SU-DHL-6 (cell line): Measurements from ENCODE around the gene IFNB1.

Experiments used
- H2AFZ ChIP-seq: fragments of 200-600 bp; sonication (generic); 2 replicates; pipeline ENCODE4 v1.6.1; 2014; ENCODE audit warnings: low read depth, mild to moderate bottlenecking, moderate library complexity, mixed read lengths, antibody characterized with exemption, low read length; ENCODE audit not compliant: severe bottlenecking
- H3F3A ChIP-seq: fragments of 200-600 bp; shearing (Covaris generic); 2 replicates; pipeline ENCODE4 v1.6.0; 2016; ENCODE audit warnings: antibody characterized with exemption, mild to moderate bottlenecking; ENCODE audit not compliant: insufficient read depth
- H3K27ac ChIP-seq: fragments of 200-600 bp; sonication (generic); 2 replicates; pipeline ENCODE4 v1.5.1; 2016; ENCODE audit warnings: low read depth, mild to moderate bottlenecking, low read length, moderate library complexity, mixed read lengths
- H3K27me3 ChIP-seq: fragments of 200-600 bp; sonication (generic), shearing (Covaris generic); 2 replicates; pipeline ENCODE4 v1.6.0; 2014; ENCODE audit warnings: mild to moderate bottlenecking, low read length
- H3K36me3 ChIP-seq: fragments of 200-600 bp; sonication (generic); 2 replicates; pipeline ENCODE4 v1.6.1; 2014; ENCODE audit warnings: mild to moderate bottlenecking, low read length, mixed read lengths
- H3K4me2 ChIP-seq: fragments of 300-600, 200-600 bp; shearing (Covaris generic), sonication (generic); 2 replicates; pipeline ENCODE4 v1.6.0; 2014; ENCODE audit warnings: low read length, low read depth, mild to moderate bottlenecking; ENCODE audit not compliant: poor library complexity, severe bottlenecking
- H3K4me3 ChIP-seq: fragments of 200-600 bp; sonication (generic); 2 replicates; pipeline ENCODE4 v1.5.1; 2014; ENCODE audit warnings: antibody characterized with exemption, low read length, mild to moderate bottlenecking, mixed read lengths; ENCODE audit not compliant: insufficient read depth, poor library complexity, severe bottlenecking
- H3K79me2 ChIP-seq: fragments of 200-600 bp; sonication (generic); 2 replicates; pipeline ENCODE4 v1.6.1; 2014; ENCODE audit warnings: mild to moderate bottlenecking, low read length, moderate library complexity; ENCODE audit not compliant: insufficient read depth
- H3K9ac ChIP-seq: fragments of 200-600 bp; sonication (generic); 2 replicates; pipeline ENCODE4 v1.7.0; 2014; ENCODE audit warnings: mild to moderate bottlenecking, low read length
- H3K9me2 ChIP-seq: fragments of 200-600 bp; sonication (generic); replicated peaks from 2 replicates; pipeline ENCODE4 v1.6.1; 2014; ENCODE audit warnings: low read length; ENCODE audit not compliant: insufficient read depth
- H3K9me3 ChIP-seq: fragments of 200-600 bp; sonication (generic); 2 replicates; pipeline ENCODE4 v1.6.1; 2014; ENCODE audit warnings: low read length, mixed read lengths; ENCODE audit not compliant: insufficient read depth
- H4K20me1 ChIP-seq: fragments of 200-600 bp; sonication (generic); 2 replicates; pipeline ENCODE4 v1.6.1; 2014; ENCODE audit warnings: low read depth, mild to moderate bottlenecking, antibody characterized with exemption, low read length, moderate library complexity, mixed read lengths
- CTCF ChIP-seq: fragments of 200-600 bp; sonication (generic); IDR thresholded peaks from one replicate; pipeline ENCODE4 v1.5.1; 2017; ENCODE audit warnings: antibody characterized with exemption, mild to moderate bottlenecking, low read length, moderate library complexity; ENCODE audit not compliant: insufficient read depth, poor library complexity, severe bottlenecking
- EZH2phosphoT487 ChIP-seq: fragments of 200-600 bp; sonication (generic), shearing (Covaris generic); conservative IDR thresholded peaks from 2 replicates; pipeline ENCODE4 v1.6.1; 2018; ENCODE audit warnings: mild to moderate bottlenecking, antibody characterized with exemption, low read length, moderate library complexity, mixed read lengths

Gene IFNB1

GRCh38 chr9:21030389-21031035, 47.2 kb downstream of the IFNB1 start:
- TF ChIP-seq EZH2phosphoT487 (no peak), CTCF (no peak)
- no peak overlapping the region for H3K4me3 ChIP-seq
- H3K27me3 ChIP-seq: no peaks in the 10 kb centered on the region
- no peaks in the 10 kb centered on the region for H3K9me3 ChIP-seq
- H3K4me2 ChIP-seq: no peak overlapping the region
- no peaks in the 10 kb centered on the region for H3K36me3 ChIP-seq
- H4K20me1 ChIP-seq: no peaks in the 10 kb centered on the region
- H3K9ac ChIP-seq: no peak overlapping the region
- no peaks in the 10 kb centered on the region for H3F3A ChIP-seq
- H3K9me2 ChIP-seq: no peaks in the 10 kb centered on the region
- no peak overlapping the region for H3K27ac ChIP-seq
- H3K79me2 ChIP-seq: no peaks in the 10 kb centered on the region
- H2AFZ ChIP-seq: no peak overlapping the region

GRCh38 chr9:21029661-21030060, 48.1 kb downstream of the IFNB1 start:
- Histone ChIP-seq H3K27me3 (no peaks in the 10 kb centered on the region), H2AFZ (no peak overlapping the region), H3K4me2 (no peak overlapping the region), H3K27ac (no peak overlapping the region), H3K79me2 (no peaks in the 10 kb centered on the region), H3K4me3 (no peak overlapping the region), H3K9me3 (no peaks in the 10 kb centered on the region), H3K9ac (no peak overlapping the region), H3K36me3 (no peaks in the 10 kb centered on the region), H3F3A (no peaks in the 10 kb centered on the region), H3K9me2 (no peaks in the 10 kb centered on the region), H4K20me1 (no peaks in the 10 kb centered on the region)
- TF ChIP-seq CTCF (no peak), EZH2phosphoT487 (no peak)

- Histone ChIP-seq H3K9me3 (no peaks in the 10 kb centered on the region), H3K4me2 (no peak overlapping the region), H3F3A (no peaks in the 10 kb centered on the region), H3K9ac (no peak overlapping the region), H2AFZ (no peak overlapping the region), H3K36me3 (no peaks in the 10 kb centered on the region), H3K27me3 (no peaks in the 10 kb centered on the region), H4K20me1 (no peaks in the 10 kb centered on the region), H3K27ac (no peak overlapping the region), H3K79me2 (no peaks in the 10 kb centered on the region), H3K4me3 (no peak overlapping the region), H3K9me2 (no peaks in the 10 kb centered on the region)
- no peak for TF ChIP-seq EZH2phosphoT487
Observed at GRCh38 chr9:21028466-21028865, 49.3 kb downstream of the IFNB1 start.

- no peaks in the 10 kb centered on the region for H3K36me3 ChIP-seq
- no peaks in the 10 kb centered on the region for H3K27me3 ChIP-seq
- H3K9ac ChIP-seq: no peak overlapping the region
- H3K4me3 ChIP-seq: no peak overlapping the region
- no peak overlapping the region for H2AFZ ChIP-seq
- no peaks in the 10 kb centered on the region for H3K9me3 ChIP-seq
- H4K20me1 ChIP-seq: no peaks in the 10 kb centered on the region
- no peak for TF ChIP-seq EZH2phosphoT487
- no peak for TF ChIP-seq CTCF
- H3F3A ChIP-seq: no peaks in the 10 kb centered on the region
- H3K9me2 ChIP-seq: no peaks in the 10 kb centered on the region
- no peak overlapping the region for H3K27ac ChIP-seq
- no peak overlapping the region for H3K4me2 ChIP-seq
- H3K79me2 ChIP-seq: no peaks in the 10 kb centered on the region
Observed at GRCh38 chr9:21027295-21027694, 50.4 kb downstream of the IFNB1 start.
